ENCODE data around the gene IQGAP3. TPM values are rescaled to one million over a fixed set of nuclear protein-coding genes. Genes with fewer than 3 reads are reported as not detected.
"Not testable (repeated sequence)": the region's sequence is repeated elsewhere in the genome, so short reads cannot be mapped to it uniquely, and the experiment has no call there.

The IQGAP3 gene
- total RNA-seq, 3 donors from 2014 or later: 3.4 to 15.5 (median 5.7) TPM

DNA sequence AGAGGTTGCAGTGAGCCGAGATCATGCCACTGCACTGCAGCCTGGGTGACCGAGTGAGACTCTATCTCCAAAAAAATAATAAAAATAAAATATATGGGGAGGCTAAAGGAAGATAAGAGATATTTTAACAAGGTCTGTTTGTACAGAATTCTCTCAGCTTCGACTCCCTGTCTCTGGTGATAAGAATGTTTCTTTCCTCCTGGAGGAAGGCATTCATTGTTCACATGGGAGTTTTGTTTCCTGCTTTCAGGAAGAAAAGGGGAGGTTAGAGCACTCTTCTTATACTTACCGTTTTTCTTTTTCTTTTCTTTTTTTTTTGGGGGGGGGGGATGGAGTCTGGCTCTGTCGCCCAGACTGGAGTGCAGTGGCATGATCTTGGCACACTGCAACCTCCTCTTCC, 17.2 kb upstream of the IQGAP3 start:
- H3K4me3 ChIP-seq: no peak overlapping the region
- no peaks in the 10 kb centered on the region for H3K9me3 ChIP-seq
- no peak for DNase-seq
- no peak for ATAC-seq
- peaks cover 11% of the 10 kb centered on the region for H3K4me1 ChIP-seq (ENCODE audit: low read depth)
- TF ChIP-seq CTCF (IDR thresholded peaks at IDR 0.05): no peak
- intact Hi-C loops (cut with DNase I, micrococcal nuclease): no loop called here
- no peaks in the 10 kb centered on the region for H3K36me3 ChIP-seq (ENCODE audit: low read depth)

DNA sequence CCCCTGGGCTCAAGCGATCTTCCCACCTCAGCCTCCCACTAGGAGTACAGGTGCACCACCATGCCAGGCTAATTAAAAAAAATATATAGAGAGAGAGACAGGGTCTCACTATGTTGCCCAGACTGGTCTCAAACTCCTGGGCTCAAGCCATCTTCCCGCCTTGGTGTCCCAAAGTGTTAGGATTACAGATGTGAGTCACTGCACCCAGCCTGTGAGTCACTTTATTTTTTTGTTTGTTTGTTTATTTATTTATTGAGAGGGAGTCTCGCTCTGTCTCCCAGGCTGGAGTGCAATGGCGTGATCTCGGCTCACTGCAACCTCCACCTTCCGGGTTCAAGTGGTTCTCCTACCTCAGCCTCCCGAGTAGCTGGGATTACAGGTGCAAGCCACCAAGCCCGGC, 15.6 kb upstream of the IQGAP3 start:
- peak in 1 of 3 donors; percentile 10 for DNase-seq
- H3K36me3 ChIP-seq (ENCODE audit: low read depth); intact Hi-C loops (cut with DNase I, micrococcal nuclease); ATAC-seq; H3K9me3 ChIP-seq; H3K4me3 ChIP-seq: not testable (repeated sequence)
- peaks cover 11% of the 10 kb centered on the region for H3K4me1 ChIP-seq (ENCODE audit: low read depth)

- ATAC-seq (peak; percentile 56), DNase-seq (peak in 2 of 3 donors; percentile 34 to 43)
- Histone ChIP-seq H3K36me3 (ENCODE audit: low read depth) (no peaks in the 10 kb centered on the region), H3K4me1 (ENCODE audit: low read depth) (peaks cover 4% of the 10 kb centered on the region), H3K9me3 (no peaks in the 10 kb centered on the region), H3K4me3 (no peak overlapping the region)
- TF ChIP-seq CTCF (IDR thresholded peaks at IDR 0.05): no peak
- intact Hi-C loops (cut with DNase I, micrococcal nuclease): no loop called here
Measured at GRCh38 chr1:156586892-156587477, 14.6 kb upstream of the IQGAP3 start.

DNA sequence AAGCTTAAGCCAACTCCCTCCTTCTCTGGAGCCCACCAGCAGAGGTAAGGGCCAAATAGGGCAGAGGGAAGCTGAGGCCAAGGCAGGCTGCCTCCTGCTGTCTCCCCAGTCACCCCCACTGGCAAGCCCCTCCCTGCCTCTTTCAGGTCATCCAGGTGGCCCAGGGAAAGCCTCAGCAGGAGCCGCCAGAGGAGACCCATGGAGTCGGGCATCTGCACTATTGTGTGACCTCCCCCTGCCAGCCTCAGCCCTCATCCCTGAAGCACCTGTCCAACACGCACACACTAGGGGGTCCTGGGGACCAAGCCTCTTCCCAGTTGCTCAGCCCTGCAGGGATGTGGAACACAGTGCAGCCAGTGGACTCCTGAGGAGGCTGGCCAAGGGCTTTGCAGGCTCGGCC, 14.0 kb upstream of the IQGAP3 start:
- no peak overlapping the region for H3K4me3 ChIP-seq
- peaks cover 3% of the 10 kb centered on the region for H3K4me1 ChIP-seq (ENCODE audit: low read depth)
- no peaks in the 10 kb centered on the region for H3K36me3 ChIP-seq (ENCODE audit: low read depth)
- ATAC-seq (no peak), DNase-seq (peak in 1 of 3 donors; percentile 21)
- H3K9me3 ChIP-seq: no peaks in the 10 kb centered on the region
- no peak for TF ChIP-seq CTCF (IDR thresholded peaks at IDR 0.05)
- intact Hi-C loops (cut with DNase I, micrococcal nuclease): no loop called here

GRCh38 chr1:156584813-156585212, 12.4 kb upstream of the IQGAP3 start:
- no peak for ATAC-seq
- Histone ChIP-seq H3K9me3 (no peaks in the 10 kb centered on the region), H3K36me3 (ENCODE audit: low read depth) (no peaks in the 10 kb centered on the region), H3K4me3 (no peak overlapping the region), H3K4me1 (ENCODE audit: low read depth) (no peaks in the 10 kb centered on the region)
- DNase-seq: peak in 1 of 3 donors; percentile 23
- intact Hi-C loops (cut with DNase I, micrococcal nuclease): loop anchor here in 1 of 2 donors (5.0 kb wide), 1 partner anchor 72 kb away; no protein-coding TSS in a partner anchor
- TF ChIP-seq CTCF (IDR thresholded peaks at IDR 0.05): no peak

DNA sequence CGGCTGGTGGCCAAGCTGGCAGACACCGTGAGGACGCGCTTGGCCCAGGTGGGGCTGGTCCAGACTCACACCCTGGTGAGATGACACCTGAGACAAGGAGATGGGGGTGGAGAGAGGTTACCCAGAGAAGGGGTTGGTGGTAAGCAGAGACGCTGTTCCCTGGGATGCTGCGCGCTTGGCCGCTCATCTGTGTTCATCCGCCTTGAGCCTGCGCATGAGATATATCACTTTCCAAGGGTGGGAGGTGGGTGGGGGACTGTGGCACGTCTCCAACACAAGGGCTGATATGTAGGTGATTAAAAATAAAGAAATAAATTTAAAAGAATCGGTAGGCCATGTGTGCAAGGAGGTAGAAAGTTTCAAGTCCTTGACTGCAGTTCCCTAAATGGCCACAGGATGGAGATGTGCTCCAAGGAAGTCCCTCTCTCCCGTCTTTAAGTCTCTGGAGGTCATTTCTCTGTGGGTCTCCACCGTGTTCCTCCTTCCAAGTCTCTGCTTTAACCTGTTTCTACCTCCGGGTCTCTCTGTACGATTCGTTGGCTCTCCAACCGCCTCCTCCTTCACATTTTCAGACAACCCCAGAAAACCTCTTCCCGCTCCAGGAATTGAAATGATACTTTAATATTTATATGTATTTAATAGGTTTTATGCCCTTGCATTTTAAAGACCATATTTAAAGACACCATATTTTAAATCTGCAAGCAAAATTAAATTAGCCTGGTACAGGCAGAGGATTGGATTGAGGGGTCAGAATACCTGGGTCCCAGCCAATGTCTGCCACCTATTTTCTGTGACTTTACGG, 11.7 kb upstream of the IQGAP3 start:
- peak; percentile 78 for ATAC-seq
- Histone ChIP-seq H3K9me3 (no peaks in the 10 kb centered on the region), H3K36me3 (ENCODE audit: low read depth) (no peaks in the 10 kb centered on the region), H3K4me3 (no peak overlapping the region), H3K4me1 (ENCODE audit: low read depth) (no peaks in the 10 kb centered on the region)
- DNase-seq: peak in 2 of 3 donors; percentile 39 to 95
- TF ChIP-seq CTCF (IDR thresholded peaks at IDR 0.05): peak; percentile 93
- intact Hi-C loops (cut with DNase I, micrococcal nuclease): loop anchor here in 1 of 2 donors (5.0 kb wide), 1 partner anchor 73 kb away; no protein-coding TSS in a partner anchor

Data from mucosa of descending colon (tissue), 3 donors.